ENCODE data around the gene GATD1.

The GATD1 gene, protein sequence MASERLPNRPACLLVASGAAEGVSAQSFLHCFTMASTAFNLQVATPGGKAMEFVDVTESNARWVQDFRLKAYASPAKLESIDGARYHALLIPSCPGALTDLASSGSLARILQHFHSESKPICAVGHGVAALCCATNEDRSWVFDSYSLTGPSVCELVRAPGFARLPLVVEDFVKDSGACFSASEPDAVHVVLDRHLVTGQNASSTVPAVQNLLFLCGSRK

DNA sequence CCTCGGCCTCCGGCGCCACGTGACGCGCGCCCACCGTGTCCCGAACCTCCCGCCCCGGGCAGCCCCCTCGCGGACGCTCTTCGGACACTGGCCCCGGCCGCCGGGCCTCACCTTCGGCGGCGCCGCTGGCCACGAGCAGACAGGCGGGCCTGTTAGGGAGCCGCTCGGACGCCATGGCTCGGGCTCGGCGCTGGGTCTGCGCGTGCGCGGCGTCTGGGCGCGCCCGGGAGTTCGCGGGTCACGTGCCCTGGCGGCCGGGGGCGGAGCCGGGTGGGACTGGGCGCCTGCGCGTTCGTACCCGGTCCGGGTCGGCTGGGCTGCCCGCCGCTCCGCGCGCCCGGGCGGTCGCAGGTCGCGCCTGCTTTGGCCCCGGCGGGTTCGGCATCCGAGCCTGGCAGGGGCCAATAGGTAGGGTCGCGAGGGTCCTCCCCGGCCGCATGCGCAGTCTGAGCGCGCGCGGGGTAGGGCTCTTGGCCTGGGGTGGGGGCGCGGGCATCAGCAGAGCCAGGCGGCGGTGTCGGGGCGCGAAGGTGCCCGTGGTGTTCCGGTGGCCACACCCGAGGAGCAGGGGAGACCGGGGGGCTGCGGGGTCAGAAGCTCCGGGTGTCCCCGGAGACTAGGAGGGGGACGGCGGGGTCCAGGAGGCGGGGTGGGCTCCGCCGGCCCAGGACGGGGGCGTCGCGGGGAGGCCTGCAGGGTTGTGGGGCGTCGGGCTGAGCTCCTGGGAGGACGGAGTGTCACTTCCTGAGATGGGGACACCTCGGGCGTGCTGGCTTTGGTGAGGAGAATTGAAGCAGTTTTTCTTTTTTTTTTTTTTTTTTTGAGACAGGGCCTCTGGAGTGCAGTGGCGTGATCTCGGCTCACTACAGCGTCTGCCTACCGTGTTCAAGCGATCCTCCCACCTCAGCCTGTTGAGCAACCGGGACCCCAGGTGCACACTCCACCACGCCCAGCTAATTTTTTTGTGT lies at the start of gene GATD1:
TSS of gene GATD1 (minus strand) at position 200 of the 968 bp plus-strand sequence. CDS start at position 175, 25 bp downstream.
- peak; percentile 97 for DNase-seq

DNA sequence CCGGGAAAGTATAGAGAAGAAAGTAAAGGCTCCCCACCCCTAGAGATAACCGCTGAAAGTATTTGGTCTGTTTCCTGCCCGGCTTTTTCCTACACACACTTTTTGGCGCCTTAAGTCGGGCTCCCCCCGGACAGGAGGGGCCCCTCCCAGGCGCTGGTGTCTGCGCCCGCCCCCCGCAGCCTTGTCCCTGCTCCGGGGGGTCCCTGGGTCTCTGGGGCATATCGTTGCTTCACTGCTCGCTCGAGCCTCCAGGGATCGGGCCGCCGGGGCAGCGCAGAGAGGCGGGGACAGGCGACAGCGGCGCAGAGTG lies 49.5 kb upstream of the GATD1 start:
- no peak for DNase-seq

DNA sequence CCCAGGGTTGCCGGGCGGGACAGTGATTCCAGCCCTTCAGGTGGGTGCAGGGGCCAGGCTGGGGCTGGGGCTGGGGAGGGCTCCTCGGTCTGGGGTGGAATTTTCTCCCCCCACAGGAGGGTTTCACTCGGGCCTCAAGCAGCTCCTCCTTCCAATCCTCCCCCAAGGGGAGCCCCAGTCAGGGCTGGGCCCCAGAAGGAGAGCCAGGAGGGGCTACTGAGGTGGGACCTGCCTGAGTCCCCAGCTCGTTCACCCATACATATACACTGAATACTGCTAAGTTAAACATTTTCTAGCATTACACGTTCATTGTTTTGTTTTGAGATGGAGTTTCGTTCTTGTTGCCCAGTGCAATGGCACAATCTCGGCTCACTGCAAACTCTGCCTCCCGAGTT lies 48.9 kb upstream of the GATD1 start:
- no peak for DNase-seq

DNA sequence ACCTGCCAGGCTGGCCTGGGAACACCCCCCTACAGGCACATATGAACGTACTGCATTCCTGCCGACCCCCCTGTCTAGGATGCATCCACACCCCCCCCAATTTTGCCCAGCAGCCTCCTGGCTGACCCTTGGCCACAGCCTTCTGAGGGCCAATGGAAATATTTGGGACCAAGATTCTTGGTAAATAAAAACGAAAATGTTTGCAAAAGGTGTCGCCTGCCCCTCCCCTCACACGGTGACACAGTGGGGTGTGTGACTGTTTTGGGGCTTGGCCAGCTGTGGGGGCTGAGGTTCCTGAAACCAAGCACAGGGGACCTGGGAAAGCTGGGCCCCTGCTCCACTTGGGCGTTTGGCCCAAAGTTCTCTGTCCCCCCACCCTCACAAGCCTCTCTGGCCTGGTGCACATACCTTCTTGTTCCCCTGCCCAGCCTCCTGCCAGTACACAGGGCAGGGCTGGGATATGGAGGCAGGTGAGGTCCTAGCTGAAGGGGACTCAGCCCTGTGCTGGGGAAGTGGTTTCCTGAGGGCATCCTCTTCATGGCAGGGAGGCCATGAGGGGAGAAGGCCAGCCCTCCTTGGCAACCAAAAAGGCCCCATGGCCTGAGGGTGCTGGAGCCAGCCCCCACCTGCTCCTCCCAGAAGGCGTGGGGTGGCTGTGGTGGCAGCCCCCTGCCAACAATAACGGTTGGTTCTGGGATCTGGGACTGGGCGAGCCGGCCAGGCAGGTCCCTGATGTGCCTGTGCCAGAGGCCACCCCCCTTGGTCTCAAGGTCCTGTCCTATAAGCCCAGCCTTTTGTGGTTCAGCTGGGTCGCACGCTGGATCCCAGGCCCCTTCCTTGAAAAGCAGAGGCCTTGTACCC lies 48.3 kb upstream of the GATD1 start:
- DNase-seq, result no peak

DNA sequence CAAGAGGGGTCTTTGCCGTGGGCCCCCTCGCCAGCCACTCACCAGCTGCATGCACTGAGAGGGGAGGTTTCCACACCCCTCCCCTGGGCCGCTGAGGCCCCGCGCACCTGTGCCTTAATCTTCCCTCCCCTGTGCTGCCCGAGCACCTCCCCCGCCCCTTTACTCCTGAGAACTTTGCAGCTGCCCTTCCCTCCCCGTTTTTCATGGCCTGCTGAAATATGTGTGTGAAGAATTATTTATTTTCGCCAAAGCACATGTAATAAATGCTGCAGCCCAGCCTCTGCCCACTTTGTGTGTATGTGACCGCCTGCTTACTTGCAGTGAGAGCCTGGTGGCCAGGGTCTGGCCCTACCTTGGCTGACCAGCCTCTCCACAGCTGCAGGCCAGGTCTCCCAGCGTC lies 47.7 kb upstream of the GATD1 start:
- no peak for DNase-seq

DNA sequence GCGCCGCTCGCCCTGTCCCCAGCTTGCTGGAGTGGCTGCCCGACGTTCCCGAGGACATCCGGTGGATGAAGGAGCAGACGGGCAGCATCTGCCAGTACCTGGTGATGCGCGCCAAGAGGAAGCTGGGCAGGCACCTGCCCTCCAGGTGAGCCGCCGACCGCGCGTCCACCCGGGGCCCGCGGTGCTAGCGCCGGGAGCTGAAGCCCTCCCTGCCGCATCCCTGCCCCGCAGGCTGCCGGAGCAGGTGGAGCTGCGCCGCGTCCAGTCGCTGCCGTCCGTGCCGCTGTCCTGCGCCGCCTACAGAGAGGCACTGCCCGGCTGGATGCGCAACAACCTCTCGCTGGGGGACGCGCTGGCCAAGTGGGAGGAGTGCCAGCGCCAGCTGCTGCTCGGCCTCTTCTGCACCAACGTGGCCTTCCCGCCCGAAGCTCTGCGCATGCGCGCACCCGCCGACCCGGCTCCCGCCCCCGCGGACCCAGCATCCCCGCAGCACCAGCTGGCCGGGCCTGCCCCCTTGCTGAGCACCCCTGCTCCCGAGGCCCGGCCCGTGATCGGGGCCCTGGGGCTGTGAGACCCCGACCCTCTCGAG lies 47.1 kb upstream of the GATD1 start:
- no peak for DNase-seq

DNA sequence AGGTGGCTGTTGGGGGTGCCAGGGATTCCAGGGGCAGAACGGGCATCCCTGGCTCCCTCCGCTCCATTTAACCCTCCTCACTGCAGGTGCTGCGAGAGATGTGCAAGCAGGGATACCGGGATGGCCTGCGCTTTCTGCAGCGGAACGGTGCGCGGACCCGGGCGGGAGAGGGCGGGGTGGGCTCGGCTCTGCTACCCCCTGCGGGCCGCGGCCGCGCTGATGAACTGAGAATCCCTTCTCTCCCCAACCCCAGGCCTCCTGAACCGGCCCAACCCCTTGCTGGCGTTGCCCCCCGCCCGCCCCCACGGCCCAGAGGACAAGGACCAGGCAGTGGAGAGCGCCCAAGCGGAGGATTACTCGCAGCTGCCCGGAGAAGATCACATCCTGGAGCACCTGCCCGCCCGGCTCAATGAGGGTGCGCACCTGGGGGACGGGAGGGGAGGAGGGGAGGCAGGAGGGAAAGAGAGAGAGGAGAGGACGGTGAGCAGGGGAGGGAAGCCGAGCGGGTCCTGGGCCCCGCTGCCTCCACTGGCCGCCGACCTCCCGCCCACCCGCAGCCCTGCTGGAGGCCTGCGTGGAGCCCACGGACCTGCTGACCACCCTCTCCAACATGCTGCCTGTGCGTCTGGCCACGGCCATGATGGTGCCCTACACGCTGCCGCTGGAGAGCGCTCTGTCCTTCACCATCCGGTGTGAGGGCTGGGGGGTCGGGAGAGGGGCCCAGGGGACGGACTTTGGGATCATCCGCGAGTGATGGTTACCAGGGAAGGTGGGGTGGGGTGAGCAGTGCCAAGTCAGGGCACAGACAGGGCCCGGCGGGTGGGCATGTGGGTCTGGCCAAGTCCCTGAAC lies 46.4 kb upstream of the GATD1 start:
- DNase-seq, result no peak

DNA sequence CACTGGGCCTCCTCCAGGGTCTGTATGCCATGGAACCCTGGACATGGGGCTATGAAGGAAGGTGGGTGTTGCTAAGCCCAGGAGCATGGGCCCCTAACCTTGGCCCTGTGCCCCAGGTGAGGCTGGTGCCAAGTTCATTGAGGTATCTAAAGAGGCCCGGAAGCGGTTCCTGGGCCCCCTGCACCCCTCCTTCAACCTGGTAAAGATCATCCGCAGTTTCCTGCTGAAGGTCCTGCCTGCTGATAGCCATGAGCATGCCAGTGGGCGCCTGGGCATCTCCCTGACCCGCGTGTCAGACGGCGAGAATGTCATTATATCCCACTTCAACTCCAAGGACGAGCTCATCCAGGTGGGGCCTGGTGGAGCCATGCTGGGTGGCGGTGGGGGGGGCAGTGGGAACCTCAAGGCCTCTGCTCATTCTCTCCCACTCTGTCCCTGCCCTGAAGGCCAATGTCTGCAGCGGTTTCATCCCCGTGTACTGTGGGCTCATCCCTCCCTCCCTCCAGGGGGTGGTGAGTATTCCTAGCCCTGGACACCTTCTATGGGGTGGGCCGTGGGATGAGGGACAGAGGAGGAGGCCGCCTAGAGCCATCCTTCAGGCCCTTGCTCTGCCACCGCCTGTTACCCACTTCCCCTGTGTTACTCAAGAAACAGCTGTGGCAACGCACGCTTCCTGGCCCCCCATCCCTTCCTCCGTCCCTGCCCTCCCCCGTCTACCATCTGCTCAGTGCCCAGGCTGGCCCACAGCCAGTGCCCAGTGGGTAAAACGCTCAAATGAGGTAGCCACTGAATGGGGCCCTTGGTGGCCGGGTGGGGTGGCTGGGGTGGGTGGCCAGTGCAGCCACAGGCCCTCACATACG lies 44.5 kb upstream of the GATD1 start:
- DNase-seq, result no peak

DNA sequence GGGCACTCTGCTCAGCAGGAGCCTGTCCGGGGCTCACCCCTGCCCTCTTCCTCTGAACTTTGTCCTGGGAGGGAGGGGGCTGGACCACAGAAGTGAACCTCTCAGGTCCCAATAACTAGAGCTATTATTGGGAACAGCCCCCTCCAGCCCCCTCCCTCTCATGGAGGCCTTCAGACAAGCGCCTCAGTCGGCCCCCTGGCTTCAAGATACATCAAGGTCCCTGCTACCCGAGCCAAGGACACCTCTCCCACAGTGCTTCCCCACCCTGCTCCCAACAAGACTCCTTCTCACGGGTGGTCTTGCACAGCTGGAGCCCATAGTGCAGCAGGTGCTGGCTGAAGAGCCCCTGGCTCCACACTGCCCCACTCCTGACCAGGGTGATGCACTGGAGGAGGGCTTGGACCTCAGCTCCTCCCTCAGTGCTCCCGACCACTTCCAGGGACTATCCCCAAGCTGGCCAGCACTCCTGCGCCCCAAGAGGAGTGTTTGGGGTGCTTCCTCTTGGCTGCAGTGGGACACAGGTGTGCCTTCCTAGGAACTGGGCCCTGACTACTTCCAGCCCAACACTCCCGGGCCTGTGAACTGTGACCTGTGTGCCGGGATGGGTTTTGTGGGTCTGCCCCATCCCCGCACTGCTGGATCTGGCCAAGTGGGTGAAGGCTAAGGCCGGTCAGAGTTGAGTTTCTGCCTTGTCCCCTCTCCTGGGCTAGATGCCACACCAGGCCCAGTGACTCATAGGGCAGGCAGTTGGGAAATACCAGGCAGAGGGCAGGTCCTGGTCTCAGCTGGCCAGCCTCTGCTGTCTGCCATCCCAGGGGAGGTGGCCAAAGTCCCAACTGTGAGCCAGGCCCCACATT lies 43.6 kb upstream of the GATD1 start:
- no peak for DNase-seq

DNA sequence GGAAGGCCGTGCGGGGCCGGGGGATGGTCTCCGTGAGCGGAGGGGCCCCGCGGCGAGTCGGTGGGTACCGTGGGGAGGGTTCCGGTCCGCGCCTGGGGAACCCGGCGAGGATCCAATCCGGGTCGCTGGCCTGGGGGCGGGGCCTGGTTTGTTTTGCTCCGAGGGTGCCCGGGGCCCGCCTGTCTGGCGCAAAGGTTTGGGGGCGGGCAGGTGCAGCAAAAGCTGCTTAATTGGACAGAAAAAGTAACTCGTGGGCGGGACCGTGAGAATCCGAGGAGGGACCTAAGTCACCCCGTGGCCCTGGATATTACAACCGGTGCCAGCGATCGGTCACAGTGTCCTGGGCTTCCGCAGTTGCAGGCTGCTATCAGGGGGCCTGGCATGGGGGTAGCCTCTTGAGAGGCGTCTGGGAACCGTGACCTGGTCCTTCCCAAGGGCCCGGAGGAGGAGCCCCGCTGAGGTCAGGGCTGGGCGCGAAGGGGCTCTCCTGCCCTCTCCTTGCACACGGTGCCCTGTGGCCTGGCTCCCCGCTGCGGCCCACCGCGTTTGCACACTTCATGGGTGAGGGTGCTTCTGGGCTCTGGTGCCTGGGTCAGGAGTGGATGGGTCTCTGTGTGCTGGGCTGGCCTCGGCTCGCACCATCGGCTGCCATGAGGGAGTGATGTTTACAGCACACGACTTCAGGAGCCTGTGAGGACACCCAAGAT lies 42.8 kb upstream of the GATD1 start:
- DNase-seq, result peak; percentile 97

DNA sequence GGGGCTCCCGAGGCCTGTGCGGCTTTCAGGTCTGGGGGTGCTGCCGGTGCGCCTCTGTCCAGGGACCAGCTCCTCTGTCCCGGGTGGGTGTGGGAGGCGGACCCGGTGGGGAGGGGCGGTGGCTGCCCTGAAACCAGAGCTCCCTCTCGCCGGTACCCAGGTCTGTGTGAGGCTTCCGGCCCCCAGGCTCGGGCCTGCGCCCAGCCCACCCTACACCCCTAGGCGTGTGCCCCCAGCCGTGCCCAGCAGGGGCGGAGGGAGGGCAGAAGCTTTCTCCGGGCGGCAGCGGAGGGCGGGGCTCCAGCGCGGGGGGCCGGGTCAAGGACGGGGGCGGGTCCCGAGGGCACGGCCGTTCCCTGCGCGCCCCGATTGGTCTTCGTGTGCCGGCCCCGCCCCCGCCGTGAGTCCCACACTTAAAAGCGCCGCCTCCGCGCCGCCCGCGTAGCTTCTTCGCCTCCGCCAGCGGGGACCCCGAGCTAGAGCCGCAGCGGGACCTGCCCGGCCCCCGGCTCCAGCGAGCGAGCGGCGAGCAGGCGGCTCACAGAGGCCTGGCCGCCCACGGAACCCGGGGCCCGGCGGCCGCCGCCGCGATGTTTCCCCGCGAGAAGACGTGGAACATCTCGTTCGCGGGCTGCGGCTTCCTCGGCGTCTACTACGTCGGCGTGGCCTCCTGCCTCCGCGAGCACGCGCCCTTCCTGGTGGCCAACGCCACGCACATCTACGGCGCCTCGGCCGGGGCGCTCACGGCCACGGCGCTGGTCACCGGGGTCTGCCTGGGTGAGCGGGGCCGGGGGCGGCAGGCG lies 42.0 kb upstream of the GATD1 start:
- peak; percentile 94 for DNase-seq

DNA sequence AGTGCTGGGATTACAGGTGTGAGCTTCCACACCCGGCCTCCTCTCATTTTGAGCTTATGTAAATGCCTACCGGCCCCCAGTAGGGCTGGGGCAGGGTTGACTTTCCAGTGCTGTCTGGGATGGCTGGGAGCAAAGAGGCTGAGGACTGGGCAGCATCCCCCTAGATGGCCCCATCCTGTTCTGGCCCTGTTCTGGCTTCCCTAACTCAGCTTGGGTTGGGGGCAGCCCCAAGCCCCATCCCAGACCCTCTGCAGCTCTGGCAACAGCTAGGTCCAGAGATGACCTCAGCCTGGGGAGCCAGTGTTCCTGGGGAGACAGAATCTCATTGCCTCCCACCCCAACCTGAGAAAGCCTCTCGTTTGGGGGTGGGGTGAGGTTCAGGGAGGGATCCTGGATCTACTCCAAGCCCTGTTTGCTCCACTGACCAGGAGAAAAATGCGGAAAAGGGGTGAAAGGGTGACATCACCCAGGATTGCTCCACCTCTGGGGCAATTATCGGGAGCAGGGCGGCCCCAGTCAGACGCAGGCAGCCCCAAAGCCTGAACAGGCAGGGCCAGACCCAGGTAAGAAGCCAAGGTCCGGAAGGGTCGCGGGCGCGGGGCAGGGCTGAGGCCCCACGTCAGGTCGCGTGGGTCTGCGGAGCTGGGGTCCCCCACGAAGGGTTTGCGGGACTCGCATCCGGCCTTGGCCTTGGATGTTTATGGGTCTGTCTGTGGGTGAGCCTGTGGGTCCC lies 41.3 kb upstream of the GATD1 start, which contains the start of gene PNPLA2:
TSS of gene PNPLA2 (plus strand) at position 519 of the 733 bp plus-strand sequence. CDS start 805 bp downstream, outside the sequence.
- DNase-seq, result no peak

DNA sequence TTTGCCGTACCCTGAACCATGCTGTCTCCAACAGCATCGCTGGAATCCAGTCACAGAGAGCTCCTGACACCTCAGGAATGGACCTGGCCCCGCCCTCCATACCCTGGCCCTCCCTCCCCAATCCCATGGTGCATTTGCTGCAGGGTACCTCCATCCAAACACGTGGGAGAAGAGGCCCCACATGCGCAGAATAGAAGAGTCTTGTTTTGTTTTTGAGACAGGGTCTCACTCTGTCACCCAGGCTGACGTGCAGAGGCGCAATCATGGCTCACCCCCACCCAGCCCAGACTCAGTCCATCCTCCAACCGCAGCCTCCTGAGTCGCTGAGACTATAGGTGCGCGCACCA lies 39.1 kb upstream of the GATD1 start:
- peak; percentile 46 for DNase-seq

DNA sequence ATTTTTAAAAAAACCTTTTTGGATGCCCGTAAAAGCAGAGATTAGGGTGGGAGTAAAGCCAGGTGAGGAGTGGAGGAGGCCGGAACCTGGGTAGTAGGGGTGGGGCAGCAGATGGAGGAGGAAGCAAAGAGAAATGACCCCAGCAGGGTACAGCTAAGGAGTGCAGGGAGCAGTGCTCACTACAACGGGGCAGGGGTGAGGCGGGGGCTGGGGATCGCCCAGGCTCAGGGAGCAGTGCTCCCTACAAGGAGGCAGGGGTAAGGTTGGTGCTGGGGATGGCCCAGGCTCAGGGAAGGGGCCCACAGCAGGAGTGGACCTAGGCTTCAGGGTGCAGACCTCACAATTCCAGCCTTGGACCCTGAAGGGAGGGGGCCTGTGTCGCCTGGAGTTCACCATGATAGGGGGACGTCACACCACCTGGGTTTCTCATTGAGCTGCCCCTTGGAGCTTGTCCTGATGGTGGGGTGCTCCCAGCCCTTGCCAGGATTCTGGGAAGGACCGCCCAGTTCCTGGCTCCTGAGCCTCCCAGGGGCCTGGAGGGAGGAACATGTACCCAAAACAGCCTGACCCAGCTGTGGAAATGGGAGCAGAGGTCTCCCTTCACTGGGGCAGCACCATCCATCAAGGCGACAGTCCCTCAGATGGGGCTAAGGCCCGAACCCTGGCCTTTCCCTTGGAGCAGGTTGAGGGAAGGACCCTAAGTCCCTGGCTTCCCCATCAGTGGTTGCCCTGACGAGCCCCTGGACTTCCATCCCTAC lies 38.6 kb upstream of the GATD1 start:
- DNase-seq, result no peak

DNA sequence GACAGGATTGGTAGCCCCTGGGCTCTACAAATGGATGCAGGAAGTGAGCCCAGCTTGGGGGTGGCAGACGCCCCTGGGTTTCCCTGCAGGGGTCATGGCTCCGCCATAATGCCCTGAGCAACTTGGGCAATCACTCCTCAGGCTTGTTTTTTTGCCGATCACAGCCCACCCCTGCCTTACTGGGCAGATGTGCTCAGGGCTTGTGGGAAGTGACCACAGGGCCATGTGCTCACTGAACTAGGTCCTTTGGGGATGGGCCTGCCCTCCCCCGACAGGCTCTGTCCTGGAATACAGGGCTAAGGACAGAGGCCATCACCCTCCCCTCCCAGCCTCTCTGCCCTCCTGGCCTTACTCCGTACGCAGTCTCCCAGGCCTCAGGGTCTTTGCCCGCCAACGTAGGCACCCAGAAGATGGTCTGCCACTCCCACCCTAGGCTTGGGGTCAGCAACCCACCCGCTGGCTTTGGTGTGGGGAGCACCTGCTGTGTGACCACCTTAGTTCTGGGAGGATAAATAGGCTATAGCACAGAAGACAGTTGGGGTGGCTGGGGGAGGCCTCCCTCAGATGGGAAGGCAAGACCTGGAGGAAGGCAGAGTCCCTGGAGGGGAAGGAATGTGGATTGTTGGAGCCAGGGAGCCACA lies 36.3 kb upstream of the GATD1 start:
- DNase-seq, result no peak

DNA sequence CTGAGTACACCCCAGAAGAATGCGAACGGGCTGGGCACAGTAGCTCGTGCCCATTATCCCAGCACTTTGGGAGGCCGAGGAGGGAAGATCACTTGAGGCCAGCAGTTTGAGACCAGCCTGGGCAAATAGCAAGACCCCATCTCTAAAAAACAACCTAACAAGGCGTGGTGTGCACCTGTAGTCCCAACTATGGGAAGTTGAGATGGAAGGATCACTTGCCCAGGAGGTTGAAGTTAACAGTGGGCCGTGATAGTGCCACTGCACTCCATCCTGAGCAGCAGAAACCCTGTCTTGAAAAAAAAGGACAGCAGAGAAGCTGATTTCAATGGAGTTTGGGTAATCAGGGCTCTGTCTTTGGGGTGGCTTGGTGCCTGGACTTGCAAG lies 35.8 kb upstream of the GATD1 start:
- DNase-seq, result no peak

DNA sequence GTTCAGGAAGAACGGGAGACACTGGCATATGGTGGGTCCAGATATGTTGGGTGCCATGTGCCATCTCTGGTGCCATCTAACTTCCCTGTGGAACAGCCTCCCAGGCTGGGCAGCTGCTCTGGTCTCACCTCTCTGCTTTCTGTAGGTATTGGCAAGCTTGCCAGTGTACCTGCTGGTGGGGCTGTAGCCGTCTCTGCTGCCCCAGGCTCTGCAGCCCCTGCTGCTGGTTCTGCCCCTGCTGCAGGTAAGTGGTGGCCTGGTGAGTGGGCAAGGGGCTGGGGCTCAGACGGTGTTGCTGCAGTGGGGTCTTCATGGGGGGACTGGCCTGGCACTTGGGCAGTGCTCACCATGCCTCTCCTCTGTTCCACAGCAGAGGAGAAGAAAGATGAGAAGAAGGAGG lies 35.1 kb upstream of the GATD1 start:
- no peak for DNase-seq
